ENCODE measurements around the gene CALML6. TPM values are rescaled to one million over a fixed set of nuclear protein-coding genes. Genes with fewer than 3 reads are reported as not detected.

Gene CALML6
- total RNA-seq, 1 donor, result 0.36 TPM

- no peak for DNase-seq (ENCODE audit: insufficient read length, low spot score, missing footprints)
- peak overlapping the region; percentile 88 for H3K4me2 ChIP-seq (ENCODE audit: insufficient read depth, low read length)
- peaks cover 30% of the 10 kb centered on the region for H3K79me2 ChIP-seq (ENCODE audit: insufficient read depth, low read length)
- peaks cover 25% of the 10 kb centered on the region for H3K4me1 ChIP-seq (ENCODE audit: insufficient read depth, low read length)
- H3K27me3 ChIP-seq (ENCODE audit: insufficient read depth, low read length), result peaks cover 8% of the 10 kb centered on the region
- H3K4me3 ChIP-seq (ENCODE audit: insufficient read depth, low read length), result no peak overlapping the region
- no peaks in the 10 kb centered on the region for H3K9me3 ChIP-seq (ENCODE audit: low read depth, low read length)
- peaks cover 19% of the 10 kb centered on the region for H4K20me1 ChIP-seq (ENCODE audit: insufficient read depth, low read length)
- no peak for TF ChIP-seq CTCF (IDR thresholded peaks at IDR 0.05; ENCODE audit: extremely low read depth, low read depth, low read length)
- no peak overlapping the region for H3K27ac ChIP-seq (ENCODE audit: low read depth, low read length)
- no peak overlapping the region for H2AFZ ChIP-seq (ENCODE audit: low read length)
- H3K36me3 ChIP-seq (ENCODE audit: insufficient read depth, low read length), result no peaks in the 10 kb centered on the region
Measured at GRCh38 chr1:1892763-1893120, 22.3 kb upstream of the CALML6 start.

GRCh38 chr1:1893291-1893985, 21.6 kb upstream of the CALML6 start:
- Histone ChIP-seq H3K4me3 (ENCODE audit: insufficient read depth, low read length) (no peak overlapping the region), H3K9me3 (ENCODE audit: low read depth, low read length) (no peaks in the 10 kb centered on the region), H3K27ac (ENCODE audit: low read depth, low read length) (no peak overlapping the region), H2AFZ (ENCODE audit: low read length) (no peak overlapping the region), H3K79me2 (ENCODE audit: insufficient read depth, low read length) (peaks cover 23% of the 10 kb centered on the region), H3K36me3 (ENCODE audit: insufficient read depth, low read length) (no peaks in the 10 kb centered on the region), H3K27me3 (ENCODE audit: insufficient read depth, low read length) (peaks cover 8% of the 10 kb centered on the region), H3K4me1 (ENCODE audit: insufficient read depth, low read length) (peaks cover 19% of the 10 kb centered on the region), H3K4me2 (ENCODE audit: insufficient read depth, low read length) (no peak overlapping the region), H4K20me1 (ENCODE audit: insufficient read depth, low read length) (peaks cover 12% of the 10 kb centered on the region)
- peak; percentile 73 for DNase-seq (ENCODE audit: insufficient read length, low spot score, missing footprints)
- no peak for TF ChIP-seq CTCF (IDR thresholded peaks at IDR 0.05; ENCODE audit: extremely low read depth, low read depth, low read length)

GRCh38 chr1:1893997-1894353, 21.1 kb upstream of the CALML6 start:
- no peak for TF ChIP-seq CTCF (IDR thresholded peaks at IDR 0.05; ENCODE audit: extremely low read depth, low read depth, low read length)
- DNase-seq (ENCODE audit: insufficient read length, low spot score, missing footprints), result peak; percentile 59
- H3K79me2 ChIP-seq (ENCODE audit: insufficient read depth, low read length), result peaks cover 17% of the 10 kb centered on the region

GRCh38 chr1:1894354-1895059, 20.6 kb upstream of the CALML6 start:
- H4K20me1 ChIP-seq (ENCODE audit: insufficient read depth, low read length), result peaks cover under 1% of the 10 kb centered on the region
- H3K9me3 ChIP-seq (ENCODE audit: low read depth, low read length), result no peaks in the 10 kb centered on the region
- TF ChIP-seq CTCF (IDR thresholded peaks at IDR 0.05; ENCODE audit: extremely low read depth, low read depth, low read length), result no peak
- H3K4me2 ChIP-seq (ENCODE audit: insufficient read depth, low read length), result peak overlapping the region; percentile 50
- DNase-seq (ENCODE audit: insufficient read length, low spot score, missing footprints), result peak; percentile 88
- peaks cover 8% of the 10 kb centered on the region for H3K27me3 ChIP-seq (ENCODE audit: insufficient read depth, low read length)
- H3K4me3 ChIP-seq (ENCODE audit: insufficient read depth, low read length), result peak overlapping the region; percentile 39
- H3K27ac ChIP-seq (ENCODE audit: low read depth, low read length), result no peak overlapping the region
- peak overlapping the region; percentile 31 for H2AFZ ChIP-seq (ENCODE audit: low read length)
- H3K36me3 ChIP-seq (ENCODE audit: insufficient read depth, low read length), result no peaks in the 10 kb centered on the region
- peaks cover 12% of the 10 kb centered on the region for H3K79me2 ChIP-seq (ENCODE audit: insufficient read depth, low read length)
- H3K4me1 ChIP-seq (ENCODE audit: insufficient read depth, low read length), result peaks cover 12% of the 10 kb centered on the region

More at GRCh38 chr1:1893997-1894353, 21.1 kb upstream of the CALML6 start:
- Histone ChIP-seq H3K36me3 (ENCODE audit: insufficient read depth, low read length) (no peaks in the 10 kb centered on the region), H3K4me3 (ENCODE audit: insufficient read depth, low read length) (no peak overlapping the region), H4K20me1 (ENCODE audit: insufficient read depth, low read length) (peaks cover 6% of the 10 kb centered on the region), H3K4me1 (ENCODE audit: insufficient read depth, low read length) (peaks cover 15% of the 10 kb centered on the region), H3K27me3 (ENCODE audit: insufficient read depth, low read length) (peaks cover 8% of the 10 kb centered on the region), H2AFZ (ENCODE audit: low read length) (no peak overlapping the region), H3K4me2 (ENCODE audit: insufficient read depth, low read length) (no peak overlapping the region), H3K27ac (ENCODE audit: low read depth, low read length) (no peak overlapping the region), H3K9me3 (ENCODE audit: low read depth, low read length) (no peaks in the 10 kb centered on the region)
